ENCODE data around the gene FKBP10. TPM values are rescaled to one million over a fixed set of nuclear protein-coding genes. Genes with fewer than 3 reads are reported as not detected.

Gene FKBP10
- total RNA-seq, 2 donors from 2014 or later = 10.3 to 12.8 TPM

DNA sequence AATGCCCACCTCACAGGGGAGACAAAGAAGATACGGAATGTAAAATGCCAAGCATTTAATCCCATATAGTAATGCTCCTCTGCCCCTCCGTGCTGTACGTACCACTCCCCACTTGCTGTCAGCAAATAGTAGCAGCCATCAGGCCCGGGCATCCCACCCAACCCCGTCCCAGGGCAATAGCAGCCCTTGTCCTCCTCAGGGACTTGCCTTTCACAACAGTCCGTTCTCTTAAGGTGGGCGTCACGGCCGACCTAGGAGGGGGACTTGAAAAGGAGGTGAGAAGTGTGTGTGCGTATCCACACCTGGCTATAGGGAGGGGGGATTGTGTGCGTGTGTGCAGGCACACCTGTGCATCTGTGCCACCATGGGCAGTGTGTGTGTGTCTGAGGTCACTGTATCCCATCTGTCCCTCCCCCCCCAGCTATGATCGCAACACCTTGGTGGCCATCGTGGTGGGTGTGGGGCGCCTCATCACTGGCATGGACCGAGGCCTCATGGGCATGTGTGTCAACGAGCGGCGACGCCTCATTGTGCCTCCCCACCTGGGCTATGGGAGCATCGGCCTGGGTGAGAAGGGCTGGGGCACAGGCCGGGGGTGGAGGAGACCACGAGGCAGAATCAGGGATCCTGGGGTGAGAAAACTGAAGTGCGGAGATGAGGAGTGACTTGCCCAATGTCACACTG, 4.0 kb downstream of the FKBP10 start:
- no peak for DNase-seq
- intact Hi-C loops (cut with DNase I) = no loop called here
- TF ChIP-seq, protein P1, sequence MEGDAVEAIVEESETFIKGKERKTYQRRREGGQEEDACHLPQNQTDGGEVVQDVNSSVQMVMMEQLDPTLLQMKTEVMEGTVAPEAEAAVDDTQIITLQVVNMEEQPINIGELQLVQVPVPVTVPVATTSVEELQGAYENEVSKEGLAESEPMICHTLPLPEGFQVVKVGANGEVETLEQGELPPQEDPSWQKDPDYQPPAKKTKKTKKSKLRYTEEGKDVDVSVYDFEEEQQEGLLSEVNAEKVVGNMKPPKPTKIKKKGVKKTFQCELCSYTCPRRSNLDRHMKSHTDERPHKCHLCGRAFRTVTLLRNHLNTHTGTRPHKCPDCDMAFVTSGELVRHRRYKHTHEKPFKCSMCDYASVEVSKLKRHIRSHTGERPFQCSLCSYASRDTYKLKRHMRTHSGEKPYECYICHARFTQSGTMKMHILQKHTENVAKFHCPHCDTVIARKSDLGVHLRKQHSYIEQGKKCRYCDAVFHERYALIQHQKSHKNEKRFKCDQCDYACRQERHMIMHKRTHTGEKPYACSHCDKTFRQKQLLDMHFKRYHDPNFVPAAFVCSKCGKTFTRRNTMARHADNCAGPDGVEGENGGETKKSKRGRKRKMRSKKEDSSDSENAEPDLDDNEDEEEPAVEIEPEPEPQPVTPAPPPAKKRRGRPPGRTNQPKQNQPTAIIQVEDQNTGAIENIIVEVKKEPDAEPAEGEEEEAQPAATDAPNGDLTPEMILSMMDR (IDR thresholded peaks at IDR 0.05) = no peak
- no peaks in the 10 kb centered on the region for H3K36me3 ChIP-seq
- H3K4me1 ChIP-seq = peaks cover 6% of the 10 kb centered on the region
- H3K27me3 ChIP-seq = no peaks in the 10 kb centered on the region
- no peak overlapping the region for H3K4me3 ChIP-seq
- H3K9me3 ChIP-seq = no peaks in the 10 kb centered on the region
- H3K9ac ChIP-seq (ENCODE audit: low read depth in 2 of 2, low read length in 2 of 2) = no peak overlapping the region
- no peak overlapping the region for H3K27ac ChIP-seq

DNA sequence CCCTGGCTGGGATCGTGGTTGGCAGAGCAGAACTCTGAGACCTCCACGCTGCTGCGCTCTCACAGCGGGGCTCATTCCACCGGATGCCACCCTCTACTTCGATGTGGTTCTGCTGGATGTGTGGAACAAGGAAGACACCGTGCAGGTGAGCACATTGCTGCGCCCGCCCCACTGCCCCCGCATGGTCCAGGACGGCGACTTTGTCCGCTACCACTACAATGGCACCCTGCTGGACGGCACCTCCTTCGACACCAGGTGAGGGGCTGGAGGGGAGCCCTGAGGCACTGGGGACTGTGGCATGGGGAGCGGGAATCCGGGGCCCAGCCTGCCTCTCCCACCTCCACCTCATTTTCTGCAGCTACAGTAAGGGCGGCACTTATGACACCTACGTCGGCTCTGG, 5.2 kb downstream of the FKBP10 start:
- Histone ChIP-seq H3K27me3 (no peaks in the 10 kb centered on the region), H3K27ac (no peak overlapping the region), H3K9ac (ENCODE audit: low read depth in 2 of 2, low read length in 2 of 2) (no peak overlapping the region), H3K4me1 (no peaks in the 10 kb centered on the region), H3K9me3 (no peaks in the 10 kb centered on the region), H3K4me3 (no peak overlapping the region), H3K36me3 (no peaks in the 10 kb centered on the region)
- no peak for DNase-seq
- TF ChIP-seq, protein P1 (IDR thresholded peaks at IDR 0.05) = no peak
- intact Hi-C loops (cut with DNase I) = no loop called here

DNA sequence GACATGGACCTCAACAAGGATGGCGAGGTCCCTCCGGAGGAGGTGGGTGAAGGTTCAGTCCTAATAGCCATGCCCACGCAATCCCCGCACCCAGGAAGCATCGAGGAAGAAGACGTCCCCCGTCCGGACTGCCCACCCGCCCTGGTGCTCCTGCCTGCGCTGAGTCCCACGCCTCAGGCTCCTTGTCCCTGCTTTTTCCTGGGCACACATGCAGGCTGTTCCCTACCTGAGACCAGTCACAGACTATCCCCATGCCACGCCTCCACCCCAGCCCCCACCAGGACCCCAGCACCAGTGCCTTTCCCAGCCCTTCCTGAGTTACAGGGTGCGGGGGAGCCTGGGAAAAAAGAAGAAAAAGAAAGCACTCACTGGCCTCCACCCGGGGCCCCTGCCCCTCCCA, 9.0 kb downstream of the FKBP10 start:
- no peak overlapping the region for H3K9ac ChIP-seq (ENCODE audit: low read depth in 2 of 2, low read length in 2 of 2)
- no peaks in the 10 kb centered on the region for H3K36me3 ChIP-seq
- no peak overlapping the region for H3K4me3 ChIP-seq
- no peaks in the 10 kb centered on the region for H3K9me3 ChIP-seq
- no peak for DNase-seq
- no peaks in the 10 kb centered on the region for H3K27me3 ChIP-seq
- TF ChIP-seq, protein P1 (IDR thresholded peaks at IDR 0.05) = no peak
- H3K4me1 ChIP-seq = no peaks in the 10 kb centered on the region
- no peak overlapping the region for H3K27ac ChIP-seq
- intact Hi-C loops (cut with DNase I) = no loop called here

DNA sequence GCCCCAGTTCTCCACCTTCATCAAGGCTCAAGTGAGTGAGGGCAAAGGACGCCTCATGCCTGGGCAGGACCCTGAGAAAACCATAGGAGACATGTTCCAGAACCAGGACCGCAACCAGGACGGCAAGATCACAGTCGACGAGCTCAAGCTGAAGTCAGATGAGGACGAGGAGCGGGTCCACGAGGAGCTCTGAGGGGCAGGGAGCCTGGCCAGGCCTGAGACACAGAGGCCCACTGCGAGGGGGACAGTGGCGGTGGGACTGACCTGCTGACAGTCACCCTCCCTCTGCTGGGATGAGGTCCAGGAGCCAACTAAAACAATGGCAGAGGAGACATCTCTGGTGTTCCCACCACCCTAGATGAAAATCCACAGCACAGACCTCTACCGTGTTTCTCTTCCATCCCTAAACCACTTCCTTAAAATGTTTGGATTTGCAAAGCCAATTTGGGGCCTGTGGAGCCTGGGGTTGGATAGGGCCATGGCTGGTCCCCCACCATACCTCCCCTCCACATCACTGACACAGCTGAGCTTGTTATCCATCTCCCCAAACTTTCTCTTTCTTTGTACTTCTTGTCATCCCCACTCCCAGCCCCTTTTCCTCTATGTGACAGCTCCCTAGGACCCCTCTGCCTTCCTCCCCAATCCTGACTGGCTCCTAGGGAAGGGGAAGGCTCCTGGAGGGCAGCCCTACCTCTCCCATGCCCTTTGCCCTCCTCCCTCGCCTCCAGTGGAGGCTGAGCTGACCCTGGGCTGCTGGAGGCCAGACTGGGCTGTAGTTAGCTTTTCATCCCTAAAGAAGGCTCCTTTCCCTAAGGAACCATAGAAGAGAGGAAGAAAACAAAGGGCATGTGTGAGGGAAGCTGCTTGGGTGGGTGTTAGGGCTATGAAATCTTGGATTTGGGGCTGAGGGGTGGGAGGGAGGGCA, 9.7 kb downstream of the FKBP10 start:
- no peaks in the 10 kb centered on the region for H3K36me3 ChIP-seq
- DNase-seq = no peak
- no peak overlapping the region for H3K4me3 ChIP-seq
- H3K9me3 ChIP-seq = no peaks in the 10 kb centered on the region
- TF ChIP-seq, protein P1 (IDR thresholded peaks at IDR 0.05) = no peak
- no peak overlapping the region for H3K9ac ChIP-seq (ENCODE audit: low read depth in 2 of 2, low read length in 2 of 2)
- no peak overlapping the region for H3K27ac ChIP-seq
- no peaks in the 10 kb centered on the region for H3K27me3 ChIP-seq
- H3K4me1 ChIP-seq = no peaks in the 10 kb centered on the region
- intact Hi-C loops (cut with DNase I) = no loop called here

DNA sequence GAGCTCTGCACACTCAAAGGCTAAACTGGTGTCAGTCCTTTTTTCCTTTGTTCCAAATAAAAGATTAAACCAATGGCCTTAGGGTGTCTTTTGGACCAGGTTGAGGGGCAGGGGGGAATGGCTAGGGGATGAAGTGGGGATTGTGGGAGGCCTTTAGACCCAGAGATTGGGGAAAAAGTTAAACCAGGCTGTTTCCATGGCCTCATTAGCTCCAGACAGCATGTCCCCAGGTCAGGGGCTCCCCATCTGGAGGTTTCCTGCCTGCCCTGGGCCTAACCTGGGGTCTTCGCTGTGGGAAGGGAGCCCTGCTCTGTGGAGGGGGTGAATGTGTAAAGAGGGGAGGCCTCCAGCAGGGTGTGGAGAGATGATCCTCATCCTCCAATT, 10.3 kb downstream of the FKBP10 start:
- TF ChIP-seq, protein P1 (IDR thresholded peaks at IDR 0.05) = no peak
- Histone ChIP-seq H3K4me3 (no peak overlapping the region), H3K4me1 (no peaks in the 10 kb centered on the region), H3K9me3 (no peaks in the 10 kb centered on the region), H3K27ac (no peak overlapping the region), H3K36me3 (no peaks in the 10 kb centered on the region), H3K9ac (ENCODE audit: low read depth in 2 of 2, low read length in 2 of 2) (no peak overlapping the region), H3K27me3 (no peaks in the 10 kb centered on the region)
- intact Hi-C loops (cut with DNase I) = no loop called here
- no peak for DNase-seq
